Lung (tissue), 12 donors: ENCODE results near the gene SBF2. TPM values are rescaled to one million over a fixed set of nuclear protein-coding genes. Genes with fewer than 3 reads are reported as not detected.

Source experiments
- ATAC-seq: fragments of 200-7000 bp; cut with Tn5 transposase; one replicate; pipeline ENCODE4 v1.9.1; 2020; ENCODE audit warnings: moderate number of reproducible peaks; ENCODE audit not compliant: insufficient read depth, low FRiP score
- DNase-seq, 3 donors: peaks; one replicate each; pipeline ENCODE4 v3.0.0-alpha.2; 2013 to 2017
- H3K27ac ChIP-seq, 2 donors: one replicate each; pipeline ENCODE4 v1.5.1; 2013; ENCODE audit warnings: mild to moderate bottlenecking in 2 of 2, moderate library complexity in 2 of 2, control low read depth in 1 of 2, inconsistent platforms in 1 of 2, low read depth in 1 of 2, low read length in 1 of 2
- H3K27me3 ChIP-seq, 3 donors: one replicate each; pipeline ENCODE4 v1.5.1; 2013; ENCODE audit warnings: low read length in 2 of 3; ENCODE audit not compliant: control insufficient read depth in 3 of 3, insufficient read depth in 3 of 3
- H3K36me3 ChIP-seq, 4 donors: one replicate each; pipeline ENCODE4 v1.5.1; 2013; ENCODE audit warnings: low read length in 4 of 4, mild to moderate bottlenecking in 1 of 4, moderate library complexity in 1 of 4; ENCODE audit not compliant: control insufficient read depth in 4 of 4, insufficient read depth in 4 of 4
- H3K4me1 ChIP-seq, 5 donors: one replicate each; pipeline ENCODE4 v1.5.1; 2013; ENCODE audit warnings: low read length in 5 of 5, mild to moderate bottlenecking in 2 of 5, moderate library complexity in 1 of 5; ENCODE audit not compliant: control insufficient read depth in 5 of 5, insufficient read depth in 5 of 5
- H3K4me3 ChIP-seq: one replicate; pipeline ENCODE4 v1.5.1; 2013; ENCODE audit warnings: mild to moderate bottlenecking, control low read depth, moderate library complexity
- H3K9ac ChIP-seq, 2 donors: one replicate each; pipeline ENCODE4 v1.5.1; 2013; ENCODE audit warnings: low read length in 2 of 2, control low read depth in 1 of 2; ENCODE audit not compliant: insufficient read depth in 1 of 2
- H3K9me3 ChIP-seq, 4 donors: one replicate each; pipeline ENCODE4 v1.5.1; 2013; ENCODE audit warnings: low read length in 3 of 4, mild to moderate bottlenecking in 1 of 4, moderate library complexity in 1 of 4; ENCODE audit not compliant: control insufficient read depth in 4 of 4, insufficient read depth in 3 of 4
- WGBS, 2 donors: extraction: QIAGEN DNeasy Blood & Tissue Kit; methylation state at CpG; one replicate each; pipeline ENCODE4 v1.1.7; 2013; 5-methylcytosine and 5-hydroxymethylcytosine counted together
- polyA plus RNA-seq, 2 donors: library from polyadenylated mRNA; stranded (reverse); fragments of 200-250 nt; gene quantifications; one replicate each; pipeline ENCODE4 v1.2.1, GENCODE V29; 2013
- total RNA-seq, 2 donors: library from RNA; depleted of rRNA in 1 of 2; stranded (reverse); fragments of >200 nt in 1 of 2; gene quantifications; one replicate each; pipeline ENCODE4 v1.2.1, GENCODE V29; 2014 to 2021
- TF ChIP-seq, protein P1 (sequence below): IDR thresholded peaks from 2 replicates; pipeline ENCODE4 v1.5.1; 2012; ENCODE audit warnings: mild to moderate bottlenecking; ENCODE audit errors: control extremely low read depth, extremely low read depth
- donor health status: control.
- donor health status: control.
- donor health status: Bipolar disorder and iron deficiency.
- donor health status: healthy.
- donor health status: DM: yes; HTN: yes; CAD: no.

Gene SBF2
- total and polyA plus RNA-seq, 4 donors = 4.4 to 104 (median 24.9) TPM

DNA sequence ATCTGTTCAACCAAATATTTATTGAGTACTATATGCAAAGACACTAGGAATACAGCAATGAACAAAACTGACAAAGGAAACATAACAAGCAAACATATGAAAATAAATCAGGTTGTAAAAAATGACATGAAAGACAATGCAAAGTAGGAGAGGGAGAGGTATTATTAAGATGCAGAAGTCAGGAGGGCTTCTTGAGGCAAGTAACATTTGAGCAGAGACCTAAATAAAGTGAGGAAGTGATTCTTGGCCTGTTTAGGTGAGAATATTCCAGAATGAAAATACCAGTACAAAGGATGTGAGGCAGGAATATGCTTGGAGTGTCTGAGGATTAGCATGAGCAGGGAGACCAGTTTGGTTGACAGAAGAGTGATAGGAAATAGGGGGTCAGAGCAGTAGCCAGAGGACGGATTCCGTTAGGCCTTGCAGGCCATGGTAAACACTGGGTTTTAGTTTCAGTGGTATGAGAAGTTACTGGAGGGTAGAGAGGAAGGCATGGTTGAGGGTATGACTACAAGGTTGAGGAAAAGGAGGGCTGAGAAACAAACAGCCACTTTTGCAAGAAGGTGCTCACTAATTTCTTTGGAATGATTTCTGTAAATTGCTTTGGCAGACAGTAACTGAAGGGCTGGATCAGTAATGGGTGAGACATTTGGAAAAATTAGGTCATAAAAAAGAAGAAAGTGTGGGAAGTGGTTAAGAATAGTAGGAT lies 438.3 kb downstream of the SBF2 start:
- Histone ChIP-seq H3K4me3 (no peak overlapping the region), H3K9me3 (no peaks in the 10 kb centered on the region), H3K36me3 (peaks cover 7 to 15% (median 11%) of the 10 kb centered on the region in 4 donors), H3K9ac (no peak overlapping the region), H3K4me1 (peaks cover 0 to 40% (median 19%) of the 10 kb centered on the region in 5 donors), H3K27ac (no peak overlapping the region), H3K27me3 (no peaks in the 10 kb centered on the region)
- ATAC-seq (no peak), DNase-seq (no peak)
- TF ChIP-seq, protein P1, sequence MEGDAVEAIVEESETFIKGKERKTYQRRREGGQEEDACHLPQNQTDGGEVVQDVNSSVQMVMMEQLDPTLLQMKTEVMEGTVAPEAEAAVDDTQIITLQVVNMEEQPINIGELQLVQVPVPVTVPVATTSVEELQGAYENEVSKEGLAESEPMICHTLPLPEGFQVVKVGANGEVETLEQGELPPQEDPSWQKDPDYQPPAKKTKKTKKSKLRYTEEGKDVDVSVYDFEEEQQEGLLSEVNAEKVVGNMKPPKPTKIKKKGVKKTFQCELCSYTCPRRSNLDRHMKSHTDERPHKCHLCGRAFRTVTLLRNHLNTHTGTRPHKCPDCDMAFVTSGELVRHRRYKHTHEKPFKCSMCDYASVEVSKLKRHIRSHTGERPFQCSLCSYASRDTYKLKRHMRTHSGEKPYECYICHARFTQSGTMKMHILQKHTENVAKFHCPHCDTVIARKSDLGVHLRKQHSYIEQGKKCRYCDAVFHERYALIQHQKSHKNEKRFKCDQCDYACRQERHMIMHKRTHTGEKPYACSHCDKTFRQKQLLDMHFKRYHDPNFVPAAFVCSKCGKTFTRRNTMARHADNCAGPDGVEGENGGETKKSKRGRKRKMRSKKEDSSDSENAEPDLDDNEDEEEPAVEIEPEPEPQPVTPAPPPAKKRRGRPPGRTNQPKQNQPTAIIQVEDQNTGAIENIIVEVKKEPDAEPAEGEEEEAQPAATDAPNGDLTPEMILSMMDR = no peak
- 95 to 100% methylated on average over 2 of the region's 2 CpGs for WGBS, 2 donors

GRCh38 chr11:9853929-9854552 lies 440.0 kb downstream of the SBF2 start:
- peaks cover 0 to 31% (median 19%) of the 10 kb centered on the region in 5 donors for H3K4me1 ChIP-seq
- H3K27ac ChIP-seq = no peak overlapping the region
- no peak overlapping the region for H3K9ac ChIP-seq
- no peaks in the 10 kb centered on the region for H3K9me3 ChIP-seq
- DNase-seq (peak in 2 of 3 donors; percentile 81 to 90), ATAC-seq (no peak)
- TF ChIP-seq, protein P1 = no peak
- 72 to 89% methylated on average over 1 of the region's 1 CpG for WGBS, 2 donors
- no peaks in the 10 kb centered on the region for H3K27me3 ChIP-seq
- no peak overlapping the region for H3K4me3 ChIP-seq
- H3K36me3 ChIP-seq = peaks cover 7 to 21% (median 15%) of the 10 kb centered on the region in 4 donors

GRCh38 chr11:9852465-9852864 lies 441.6 kb downstream of the SBF2 start:
- H3K9me3 ChIP-seq = no peaks in the 10 kb centered on the region
- 81 to 90% methylated on average over 2 of the region's 2 CpGs for WGBS, 2 donors
- peaks cover 0 to 15% (median 8%) of the 10 kb centered on the region in 5 donors for H3K4me1 ChIP-seq
- no peak overlapping the region for H3K4me3 ChIP-seq
- H3K27me3 ChIP-seq = no peaks in the 10 kb centered on the region
- no peak overlapping the region for H3K27ac ChIP-seq
- H3K9ac ChIP-seq = no peak overlapping the region
- TF ChIP-seq, protein P1 = no peak
- peaks cover 7 to 26% (median 17%) of the 10 kb centered on the region in 4 donors for H3K36me3 ChIP-seq
- no peak for ATAC-seq
- no peak for DNase-seq
